WTC11 (cell line): Measurements from ENCODE around the gene PTPN9. TPM values are rescaled to one million over a fixed set of nuclear protein-coding genes. Genes with fewer than 3 reads are reported as not detected.

Source experiments
- ATAC-seq: fragments of 200-7000 bp; cut with Tn5 transposase; 2 replicates; pipeline ENCODE4 v1.10.0; 2021; ENCODE audit warnings: mild to moderate bottlenecking, moderate library complexity
- CTCF ChIA-PET: fragments of 300-600 bp; sonication (Branson Sonifier 250); formaldehyde crosslinking; loops from one replicate; lab custom pipeline; 2021; ENCODE audit warnings: antibody characterized with exemption; lab: Charles Lee
- POLR2A ChIA-PET: fragments of 350-600 bp; sonication (Branson Sonifier 250); formaldehyde crosslinking; loops from one replicate; lab custom pipeline; 2021; ENCODE audit warnings: antibody characterized with exemption; lab: Charles Lee
- DNase-seq: peaks from one replicate; pipeline ENCODE4 v3.0.0; 2021; ENCODE audit warnings: low spot score
- H3K27ac Mint-ChIP-seq: 2 replicates; pipeline ENCODE4 v1.8.0; 2021; ENCODE audit warnings: mixed read lengths
- H3K27me3 Mint-ChIP-seq: 2 replicates; pipeline ENCODE4 v1.8.0; 2021; ENCODE audit warnings: low read depth, mild to moderate bottlenecking, moderate library complexity, mixed read lengths
- H3K36me3 Mint-ChIP-seq: 2 replicates; pipeline ENCODE4 v1.8.0; 2021; ENCODE audit warnings: mixed read lengths
- H3K4me1 Mint-ChIP-seq: 2 replicates; pipeline ENCODE4 v1.8.0; 2022; ENCODE audit warnings: mixed read lengths
- H3K4me3 Mint-ChIP-seq: 2 replicates; pipeline ENCODE4 v1.8.0; 2021; ENCODE audit warnings: mild to moderate bottlenecking, moderate library complexity, mixed read lengths
- H3K9me3 Mint-ChIP-seq: 2 replicates; pipeline ENCODE4 v1.8.0; 2021; ENCODE audit warnings: mixed read lengths
- CREM ChIP-seq: sonication (generic); formaldehyde crosslinking; IDR thresholded peaks from 2 replicates; pipeline ENCODE4 v1.8.1; 2022; ENCODE audit warnings: mild to moderate bottlenecking, missing genetic modification reagents, moderate library complexity
- ESRRA ChIP-seq: sonication (generic); formaldehyde crosslinking; IDR thresholded peaks from 2 replicates; pipeline ENCODE4 v1.8.1; 2022; ENCODE audit warnings: mild to moderate bottlenecking, missing genetic modification reagents, borderline replicate concordance
- ETV6 ChIP-seq: sonication (generic); formaldehyde crosslinking; IDR thresholded peaks from 2 replicates; pipeline ENCODE4 v1.8.1; 2022; ENCODE audit warnings: mild to moderate bottlenecking, missing genetic modification reagents
- FOXP1 ChIP-seq: sonication (generic); formaldehyde crosslinking; IDR thresholded peaks from 2 replicates; pipeline ENCODE4 v1.8.0; 2022; ENCODE audit warnings: missing genetic modification reagents, mild to moderate bottlenecking, moderate library complexity, borderline replicate concordance
- GABPB1 ChIP-seq: sonication (generic); formaldehyde crosslinking; IDR thresholded peaks from 2 replicates; pipeline ENCODE4 v1.8.1; 2023; ENCODE audit warnings: mild to moderate bottlenecking, missing genetic modification reagents
- KAT7 ChIP-seq: sonication (generic); formaldehyde crosslinking; IDR thresholded peaks from 2 replicates; pipeline ENCODE4 v1.8.1; 2023; ENCODE audit warnings: missing genetic modification reagents, mild to moderate bottlenecking, borderline replicate concordance
- NFYB ChIP-seq: sonication (generic); formaldehyde crosslinking; conservative IDR thresholded peaks from 2 replicates; pipeline ENCODE4 v1.8.0; 2022; ENCODE audit warnings: low read depth, missing genetic modification reagents
- PRRX2 ChIP-seq: fragments of 250-450 bp; sonication (Bioruptor Pico); IDR thresholded peaks from 2 replicates; pipeline ENCODE4 v1.8.0; 2021; ENCODE audit warnings: mild to moderate bottlenecking
- SP1 ChIP-seq: sonication (generic); formaldehyde crosslinking; conservative IDR thresholded peaks from 2 replicates; pipeline ENCODE4 v1.8.1; 2022; ENCODE audit warnings: missing genetic modification reagents
- TCF7 ChIP-seq: sonication (generic); formaldehyde crosslinking; IDR thresholded peaks from 2 replicates; pipeline ENCODE4 v1.8.0; 2022; ENCODE audit warnings: mild to moderate bottlenecking, low read depth, missing genetic modification reagents, moderate library complexity
- total RNA-seq: library from RNA; stranded (reverse); gene quantifications from 3 replicates; pipeline ENCODE4 v1.2.3, GENCODE V29; 2021
- TF ChIP-seq, protein P1 (sequence below): sonication (generic); formaldehyde crosslinking; IDR thresholded peaks from 2 replicates; pipeline ENCODE4 v1.8.0; 2022; ENCODE audit warnings: mild to moderate bottlenecking, missing genetic modification reagents
- TF ChIP-seq, protein P2 (sequence below): fragments of 250-450 bp; sonication (Bioruptor Pico); IDR thresholded peaks from 2 replicates; pipeline ENCODE4 v1.9.0; 2021; ENCODE audit warnings: mild to moderate bottlenecking
- TF ChIP-seq, protein P3 (sequence below): sonication (generic); formaldehyde crosslinking; IDR thresholded peaks from 2 replicates; pipeline ENCODE4 v1.8.0; 2022; ENCODE audit warnings: mild to moderate bottlenecking, missing genetic modification reagents
- TF ChIP-seq, protein P4 (sequence below): sonication (generic); formaldehyde crosslinking; IDR thresholded peaks from 2 replicates; pipeline ENCODE4 v1.8.1; 2023; ENCODE audit warnings: mild to moderate bottlenecking, moderate library complexity, missing genetic modification reagents
- TF ChIP-seq, protein P5 (sequence below): sonication (generic); formaldehyde crosslinking; IDR thresholded peaks from 2 replicates; pipeline ENCODE4 v1.8.0; 2023; ENCODE audit warnings: mild to moderate bottlenecking, missing genetic modification reagents
- TF ChIP-seq, protein P6 (sequence below): sonication (generic); formaldehyde crosslinking; IDR thresholded peaks from 2 replicates; pipeline ENCODE4 v1.8.0; 2022; ENCODE audit warnings: mild to moderate bottlenecking, missing genetic modification reagents

PTPN9 gene
- total RNA-seq, 1 experiment from 2014 or later: 45.5 TPM

DNA sequence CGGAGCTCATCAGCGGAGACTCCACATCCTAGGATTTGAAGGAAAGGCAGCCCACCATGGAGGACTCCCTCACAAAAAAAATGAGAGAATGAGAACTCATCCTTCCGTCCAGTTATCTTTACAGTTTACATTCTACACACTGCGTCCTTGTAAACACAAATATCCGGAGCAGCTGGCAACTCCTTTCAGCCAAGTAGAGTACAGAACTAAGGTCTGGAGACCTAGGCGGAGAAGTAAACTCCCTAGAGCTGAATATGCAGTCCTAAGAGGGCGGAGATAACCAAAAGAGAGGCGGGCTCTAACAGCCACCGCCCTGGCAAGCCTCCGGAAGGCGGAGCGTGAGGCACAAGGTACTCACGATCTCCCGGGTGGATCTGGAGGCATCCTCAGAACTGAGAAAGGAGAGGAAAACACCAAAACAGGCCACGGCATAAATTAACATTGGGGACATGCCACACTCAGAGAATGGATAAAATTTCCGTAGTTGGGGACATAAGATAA is 126.7 kb downstream of the PTPN9 start:
- ATAC-seq (peak; percentile 2), DNase-seq (peak; percentile 74)
- ChIA-PET POLR2A (interaction anchor here (1.0 to 6.0 kb wide), 11 partner anchors 8 to 201 kb away, joined by 3 to 76 read pairs (median 18); partner anchors contain the start of genes IMP3, MAN2C1, PTPN9 and SNUPN), CTCF (interaction anchor here (0.6 to 5.4 kb wide), 20 partner anchors 9 to 333 kb away, joined by 3 to 40 read pairs (median 6); partner anchors contain the start of genes C15orf39, IMP3, MAN2C1 and PTPN9)
- TF ChIP-seq, protein P1, sequence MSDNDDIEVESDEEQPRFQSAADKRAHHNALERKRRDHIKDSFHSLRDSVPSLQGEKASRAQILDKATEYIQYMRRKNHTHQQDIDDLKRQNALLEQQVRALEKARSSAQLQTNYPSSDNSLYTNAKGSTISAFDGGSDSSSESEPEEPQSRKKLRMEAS (CRISPR knock-in tag): no peak
- TF ChIP-seq CREM (CRISPR knock-in tag) (no peak), GABPB1 (CRISPR knock-in tag) (peak; percentile 35; the same call in 1 of the 2 replicates), ETV6 (CRISPR knock-in tag) (0 out of 2 replicates have a peak, but pooled peaks have one; percentile 55), FOXP1 (CRISPR knock-in tag) (no peak)
- TF ChIP-seq, protein P2, sequence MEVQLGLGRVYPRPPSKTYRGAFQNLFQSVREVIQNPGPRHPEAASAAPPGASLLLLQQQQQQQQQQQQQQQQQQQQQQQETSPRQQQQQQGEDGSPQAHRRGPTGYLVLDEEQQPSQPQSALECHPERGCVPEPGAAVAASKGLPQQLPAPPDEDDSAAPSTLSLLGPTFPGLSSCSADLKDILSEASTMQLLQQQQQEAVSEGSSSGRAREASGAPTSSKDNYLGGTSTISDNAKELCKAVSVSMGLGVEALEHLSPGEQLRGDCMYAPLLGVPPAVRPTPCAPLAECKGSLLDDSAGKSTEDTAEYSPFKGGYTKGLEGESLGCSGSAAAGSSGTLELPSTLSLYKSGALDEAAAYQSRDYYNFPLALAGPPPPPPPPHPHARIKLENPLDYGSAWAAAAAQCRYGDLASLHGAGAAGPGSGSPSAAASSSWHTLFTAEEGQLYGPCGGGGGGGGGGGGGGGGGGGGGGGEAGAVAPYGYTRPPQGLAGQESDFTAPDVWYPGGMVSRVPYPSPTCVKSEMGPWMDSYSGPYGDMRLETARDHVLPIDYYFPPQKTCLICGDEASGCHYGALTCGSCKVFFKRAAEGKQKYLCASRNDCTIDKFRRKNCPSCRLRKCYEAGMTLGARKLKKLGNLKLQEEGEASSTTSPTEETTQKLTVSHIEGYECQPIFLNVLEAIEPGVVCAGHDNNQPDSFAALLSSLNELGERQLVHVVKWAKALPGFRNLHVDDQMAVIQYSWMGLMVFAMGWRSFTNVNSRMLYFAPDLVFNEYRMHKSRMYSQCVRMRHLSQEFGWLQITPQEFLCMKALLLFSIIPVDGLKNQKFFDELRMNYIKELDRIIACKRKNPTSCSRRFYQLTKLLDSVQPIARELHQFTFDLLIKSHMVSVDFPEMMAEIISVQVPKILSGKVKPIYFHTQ (CRISPR knock-in tag): peak; percentile 35; the same call in 1 of the 2 replicates
- TF ChIP-seq, protein P3, sequence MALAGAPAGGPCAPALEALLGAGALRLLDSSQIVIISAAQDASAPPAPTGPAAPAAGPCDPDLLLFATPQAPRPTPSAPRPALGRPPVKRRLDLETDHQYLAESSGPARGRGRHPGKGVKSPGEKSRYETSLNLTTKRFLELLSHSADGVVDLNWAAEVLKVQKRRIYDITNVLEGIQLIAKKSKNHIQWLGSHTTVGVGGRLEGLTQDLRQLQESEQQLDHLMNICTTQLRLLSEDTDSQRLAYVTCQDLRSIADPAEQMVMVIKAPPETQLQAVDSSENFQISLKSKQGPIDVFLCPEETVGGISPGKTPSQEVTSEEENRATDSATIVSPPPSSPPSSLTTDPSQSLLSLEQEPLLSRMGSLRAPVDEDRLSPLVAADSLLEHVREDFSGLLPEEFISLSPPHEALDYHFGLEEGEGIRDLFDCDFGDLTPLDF (CRISPR knock-in tag): no peak
- TF ChIP-seq, protein P4, sequence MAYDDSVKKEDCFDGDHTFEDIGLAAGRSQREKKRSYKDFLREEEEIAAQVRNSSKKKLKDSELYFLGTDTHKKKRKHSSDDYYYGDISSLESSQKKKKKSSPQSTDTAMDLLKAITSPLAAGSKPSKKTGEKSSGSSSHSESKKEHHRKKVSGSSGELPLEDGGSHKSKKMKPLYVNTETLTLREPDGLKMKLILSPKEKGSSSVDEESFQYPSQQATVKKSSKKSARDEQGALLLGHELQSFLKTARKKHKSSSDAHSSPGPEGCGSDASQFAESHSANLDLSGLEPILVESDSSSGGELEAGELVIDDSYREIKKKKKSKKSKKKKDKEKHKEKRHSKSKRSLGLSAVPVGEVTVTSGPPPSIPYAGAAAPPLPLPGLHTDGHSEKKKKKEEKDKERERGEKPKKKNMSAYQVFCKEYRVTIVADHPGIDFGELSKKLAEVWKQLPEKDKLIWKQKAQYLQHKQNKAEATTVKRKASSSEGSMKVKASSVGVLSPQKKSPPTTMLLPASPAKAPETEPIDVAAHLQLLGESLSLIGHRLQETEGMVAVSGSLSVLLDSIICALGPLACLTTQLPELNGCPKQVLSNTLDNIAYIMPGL (CRISPR knock-in tag): 0 out of 2 replicates have a peak, but pooled peaks have one; percentile 10
- Mint-ChIP-seq H3K36me3 (peaks cover 2% of the 10 kb centered on the region; the same call in 1 of the 2 replicates), H3K4me1 (peaks cover 25% of the 10 kb centered on the region), H3K4me3 (peak overlapping the region; percentile 90), H3K27me3 (no peaks in the 10 kb centered on the region), H3K27ac (peak overlapping the region; percentile 100), H3K9me3 (no peaks in the 10 kb centered on the region)

DNA sequence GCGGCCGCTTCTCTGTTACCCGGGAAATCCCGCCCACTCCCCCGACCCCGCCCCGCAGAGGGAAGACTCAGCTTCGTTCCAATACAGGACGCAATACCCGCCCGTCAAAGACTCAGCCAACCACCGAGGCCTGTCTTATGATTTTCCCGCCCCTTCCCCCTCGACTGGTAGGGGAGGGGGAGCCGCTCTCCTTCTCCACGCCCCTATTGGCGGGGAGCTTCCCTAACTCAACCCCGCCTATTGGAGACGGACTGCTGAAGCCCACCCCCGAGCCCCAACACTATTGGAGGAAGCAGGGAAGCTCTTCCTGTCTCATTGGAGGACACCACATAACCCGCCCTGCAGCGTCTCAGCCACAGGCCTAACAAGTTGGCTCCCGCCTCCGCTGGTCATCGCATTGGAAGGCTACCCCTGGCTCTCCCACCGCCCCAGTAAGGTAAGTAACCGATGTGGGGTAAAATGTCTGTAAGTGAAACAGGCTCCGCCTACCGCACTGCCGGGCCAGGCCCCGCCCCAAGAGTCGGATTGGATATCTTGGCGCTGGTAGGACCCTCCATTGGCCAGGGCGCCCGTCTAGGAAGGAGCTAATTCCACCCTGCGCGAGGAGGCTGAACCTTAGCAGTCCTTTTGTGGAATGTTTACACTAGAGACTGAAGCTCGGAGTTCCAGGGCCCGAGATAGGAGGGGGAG is 127.3 kb downstream of the PTPN9 start, which contains the start of gene SIN3A:
TSS of gene SIN3A (minus strand) at position 17 of the 690 bp plus-strand sequence. CDS start 21,315 bp downstream, outside the sequence.
- DNase-seq (peak; percentile 100), ATAC-seq (peak; percentile 63)
- peak within 1 kb of the TSS; percentile 95 for H3K4me3 Mint-ChIP-seq
- no peaks in the 10 kb centered on the region for H3K27me3 Mint-ChIP-seq
- H3K27ac Mint-ChIP-seq: peak within 1 kb of the TSS; percentile 100
- TF ChIP-seq TCF7 (CRISPR knock-in tag) (no peak), PRRX2 (CRISPR knock-in tag) (no peak), SP1 (CRISPR knock-in tag) (peak; percentile 92), KAT7 (CRISPR knock-in tag) (no peak), ESRRA (no peak), NFYB (CRISPR knock-in tag) (peak; percentile 79)
- TF ChIP-seq, protein P5, sequence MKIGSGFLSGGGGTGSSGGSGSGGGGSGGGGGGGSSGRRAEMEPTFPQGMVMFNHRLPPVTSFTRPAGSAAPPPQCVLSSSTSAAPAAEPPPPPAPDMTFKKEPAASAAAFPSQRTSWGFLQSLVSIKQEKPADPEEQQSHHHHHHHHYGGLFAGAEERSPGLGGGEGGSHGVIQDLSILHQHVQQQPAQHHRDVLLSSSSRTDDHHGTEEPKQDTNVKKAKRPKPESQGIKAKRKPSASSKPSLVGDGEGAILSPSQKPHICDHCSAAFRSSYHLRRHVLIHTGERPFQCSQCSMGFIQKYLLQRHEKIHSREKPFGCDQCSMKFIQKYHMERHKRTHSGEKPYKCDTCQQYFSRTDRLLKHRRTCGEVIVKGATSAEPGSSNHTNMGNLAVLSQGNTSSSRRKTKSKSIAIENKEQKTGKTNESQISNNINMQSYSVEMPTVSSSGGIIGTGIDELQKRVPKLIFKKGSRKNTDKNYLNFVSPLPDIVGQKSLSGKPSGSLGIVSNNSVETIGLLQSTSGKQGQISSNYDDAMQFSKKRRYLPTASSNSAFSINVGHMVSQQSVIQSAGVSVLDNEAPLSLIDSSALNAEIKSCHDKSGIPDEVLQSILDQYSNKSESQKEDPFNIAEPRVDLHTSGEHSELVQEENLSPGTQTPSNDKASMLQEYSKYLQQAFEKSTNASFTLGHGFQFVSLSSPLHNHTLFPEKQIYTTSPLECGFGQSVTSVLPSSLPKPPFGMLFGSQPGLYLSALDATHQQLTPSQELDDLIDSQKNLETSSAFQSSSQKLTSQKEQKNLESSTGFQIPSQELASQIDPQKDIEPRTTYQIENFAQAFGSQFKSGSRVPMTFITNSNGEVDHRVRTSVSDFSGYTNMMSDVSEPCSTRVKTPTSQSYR (CRISPR knock-in tag): no peak
- TF ChIP-seq, protein P6, sequence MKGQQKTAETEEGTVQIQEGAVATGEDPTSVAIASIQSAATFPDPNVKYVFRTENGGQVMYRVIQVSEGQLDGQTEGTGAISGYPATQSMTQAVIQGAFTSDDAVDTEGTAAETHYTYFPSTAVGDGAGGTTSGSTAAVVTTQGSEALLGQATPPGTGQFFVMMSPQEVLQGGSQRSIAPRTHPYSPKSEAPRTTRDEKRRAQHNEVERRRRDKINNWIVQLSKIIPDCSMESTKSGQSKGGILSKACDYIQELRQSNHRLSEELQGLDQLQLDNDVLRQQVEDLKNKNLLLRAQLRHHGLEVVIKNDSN (CRISPR knock-in tag): no peak
- ChIA-PET POLR2A (interaction anchor here (0.6 to 6.0 kb wide), 14 partner anchors 10 to 1867 kb away, joined by 3 to 76 read pairs (median 5); partner anchors contain the start of genes IMP3, MAN2C1, PTPN9 and SNUPN), CTCF (interaction anchor here (0.5 to 5.4 kb wide), 24 partner anchors 9 to 1457 kb away, joined by 3 to 38 read pairs (median 4); partner anchors contain the start of genes IMP3, MAN2C1, PML and PTPN9)
- peaks cover 24% of the 10 kb centered on the region for H3K4me1 Mint-ChIP-seq
- H3K9me3 Mint-ChIP-seq: no peaks in the 10 kb centered on the region
- peaks cover 3% of the 10 kb centered on the region; the same call in 1 of the 2 replicates for H3K36me3 Mint-ChIP-seq
